Activated CD8-positive, alpha-beta memory T cell treated with anti-CD3 and anti-CD28 coated beads, Interleukin-2, amount 10 ng/mL, durations not matched to agents 7 days and 5 days (primary cell): Measurements from ENCODE around the gene CHD6. TPM values are rescaled to one million over a fixed set of nuclear protein-coding genes. Genes with fewer than 3 reads are reported as not detected.

ENCODE experiments used
- ATAC-seq: fragments of 150-1000 bp; cut with Tn5 transposase; one replicate; pipeline ENCODE4 v1.10.0; 2021; ENCODE audit warnings: moderate library complexity
- CTCF ChIA-PET: fragments of 350-600 bp; sonication (Branson Sonifier 250); formaldehyde crosslinking; loops from one replicate; lab custom pipeline; 2021; ENCODE audit warnings: antibody characterized with exemption; lab: Charles Lee
- DNase-seq: peaks from one replicate; pipeline ENCODE4 v3.0.0-alpha.2; 2020
- H3K27ac Mint-ChIP-seq: one replicate; pipeline ENCODE4 v1.8.0; 2021; ENCODE audit warnings: mild to moderate bottlenecking, mixed read lengths
- H3K27me3 Mint-ChIP-seq: one replicate; pipeline ENCODE4 v1.8.0; 2021; ENCODE audit warnings: mixed read lengths
- H3K36me3 Mint-ChIP-seq: one replicate; pipeline ENCODE4 v1.8.0; 2021; ENCODE audit warnings: mild to moderate bottlenecking, mixed read lengths
- H3K4me1 Mint-ChIP-seq: one replicate; pipeline ENCODE4 v1.8.0; 2021; ENCODE audit warnings: mixed read lengths
- H3K4me3 Mint-ChIP-seq: one replicate; pipeline ENCODE4 v1.8.0; 2021; ENCODE audit warnings: mild to moderate bottlenecking, moderate library complexity, mixed read lengths
- H3K9me3 Mint-ChIP-seq: one replicate; pipeline ENCODE4 v1.8.0; 2022; ENCODE audit warnings: low read depth, mixed read lengths
- total RNA-seq, 2 experiments: library from RNA; stranded (reverse); gene quantifications; one replicate each; pipeline ENCODE4 v1.2.3, GENCODE V29; 2021

The CHD6 gene
- total RNA-seq, 2 experiments from 2014 or later, result 32.2 to 33.5 TPM

DNA sequence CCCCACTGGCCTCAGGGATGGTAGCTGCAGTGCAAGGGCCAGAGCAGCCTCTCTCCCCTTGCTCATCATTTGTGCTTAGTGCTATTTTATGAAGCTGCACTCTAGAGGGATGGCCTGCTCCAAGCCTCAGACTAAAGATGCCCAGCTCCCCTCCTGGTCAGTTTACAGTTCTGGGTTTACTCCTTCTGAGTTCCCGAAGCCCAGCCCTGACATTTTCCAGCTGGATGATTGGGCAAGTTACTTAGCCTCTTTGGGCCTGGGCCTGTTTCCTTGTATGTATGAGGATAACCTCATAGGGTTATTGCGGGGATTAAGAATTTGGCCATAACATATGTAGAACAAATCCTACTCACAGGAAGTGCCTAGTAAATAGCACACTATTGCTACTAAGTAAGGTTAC is 219.8 kb downstream of the CHD6 start:
- CTCF ChIA-PET, result interaction anchor here (1.3 kb wide), 1 partner anchor 13 kb away, joined by 4 read pairs; no protein-coding TSS in a partner anchor
- Mint-ChIP-seq H3K27ac (no peak overlapping the region), H3K27me3 (no peaks in the 10 kb centered on the region), H3K36me3 (no peaks in the 10 kb centered on the region), H3K4me1 (peaks cover 2% of the 10 kb centered on the region), H3K4me3 (no peak overlapping the region), H3K9me3 (no peaks in the 10 kb centered on the region)
- ATAC-seq (no peak), DNase-seq (no peak)

DNA sequence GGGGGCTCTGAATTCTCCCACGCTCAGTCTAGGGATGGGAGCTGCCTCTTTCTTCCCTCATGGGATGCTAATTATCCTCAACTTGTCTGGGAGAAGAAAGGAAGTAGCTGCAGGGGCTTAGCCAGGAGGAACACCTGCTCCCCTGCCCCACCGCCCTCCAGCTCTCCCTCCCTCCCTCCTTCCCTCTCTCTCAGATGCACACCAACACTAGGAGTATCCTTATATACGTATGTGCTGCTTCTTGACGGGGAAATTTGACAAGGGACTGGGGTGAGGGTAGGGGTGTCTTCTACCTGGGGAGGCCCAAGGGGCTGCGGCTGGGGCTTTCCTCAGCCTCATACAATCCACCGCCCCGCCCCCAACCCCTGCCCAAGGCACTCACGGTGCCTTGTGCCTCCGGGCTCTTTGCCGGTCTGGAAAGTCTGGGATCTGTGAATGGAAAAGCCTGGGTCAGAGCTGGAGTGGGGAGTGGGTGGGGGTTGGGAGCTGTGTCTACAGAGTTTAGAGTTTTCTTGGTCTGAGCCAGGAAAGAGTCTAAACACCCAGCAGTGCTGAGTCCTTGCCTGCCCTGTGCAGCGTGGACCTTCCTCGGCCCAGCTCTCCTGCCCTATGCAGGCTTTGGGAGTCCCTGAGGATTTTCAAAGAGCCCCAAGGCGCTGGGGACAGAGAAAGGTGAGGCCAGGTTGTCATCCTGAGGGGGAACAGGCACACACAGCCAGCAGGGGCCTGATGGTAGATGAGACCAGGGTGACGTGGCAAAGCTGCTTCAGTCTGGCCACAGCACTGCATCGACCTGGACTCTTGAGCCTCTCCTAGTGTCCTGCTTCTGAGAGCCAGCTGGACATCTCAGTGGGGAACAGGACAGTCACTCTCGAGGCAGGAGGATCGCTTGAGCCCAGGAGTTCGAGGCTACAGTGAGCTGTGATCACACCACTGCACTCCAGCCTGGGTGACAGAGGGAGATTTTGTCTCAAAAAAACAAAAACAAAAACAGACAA is 222.2 kb downstream of the CHD6 start:
- Mint-ChIP-seq H3K9me3 (no peaks in the 10 kb centered on the region), H3K27ac (no peak overlapping the region), H3K4me3 (no peak overlapping the region), H3K27me3 (no peaks in the 10 kb centered on the region), H3K4me1 (peaks cover 2% of the 10 kb centered on the region), H3K36me3 (no peaks in the 10 kb centered on the region)
- CTCF ChIA-PET, result no interaction called here
- ATAC-seq (no peak), DNase-seq (no peak)

DNA sequence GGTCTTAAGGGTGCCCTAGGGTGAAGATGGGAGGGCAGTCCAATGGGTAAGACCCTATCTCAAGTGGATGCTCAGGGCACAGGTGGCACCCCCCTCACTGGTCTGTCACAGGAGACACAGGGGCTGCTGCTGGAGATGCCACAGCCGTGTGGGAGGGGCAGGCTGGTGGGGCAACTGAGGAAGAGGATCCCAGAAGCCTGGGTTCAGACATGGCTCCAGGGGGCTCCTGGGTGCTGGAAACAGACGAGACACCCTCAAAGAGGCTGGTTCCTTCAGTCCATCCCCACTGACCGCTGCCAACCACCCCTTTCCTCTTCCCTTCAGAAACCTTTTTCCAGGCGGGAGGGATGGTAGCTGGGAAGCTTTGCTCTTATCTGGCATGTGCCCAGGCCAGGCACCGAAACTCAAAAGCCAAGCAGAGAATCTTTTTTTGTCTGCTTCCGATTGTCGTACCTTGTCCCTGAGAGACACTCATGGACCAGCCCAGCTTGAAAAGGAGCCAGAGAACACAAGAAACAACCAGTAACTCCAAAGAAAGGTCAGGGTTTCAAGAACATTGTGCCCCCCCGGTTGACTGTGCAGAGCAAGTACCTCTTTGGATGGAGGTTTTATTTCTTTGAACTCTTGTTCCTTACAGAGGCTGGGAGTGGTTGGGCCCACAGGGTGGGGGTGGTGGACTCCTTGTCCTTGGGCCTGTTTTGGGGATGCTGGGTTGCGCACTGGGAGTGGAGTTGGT is 223.1 kb downstream of the CHD6 start:
- Mint-ChIP-seq H3K4me1 (peaks cover 2% of the 10 kb centered on the region), H3K36me3 (no peaks in the 10 kb centered on the region), H3K4me3 (no peak overlapping the region), H3K27ac (no peak overlapping the region), H3K27me3 (no peaks in the 10 kb centered on the region), H3K9me3 (no peaks in the 10 kb centered on the region)
- DNase-seq (no peak), ATAC-seq (no peak)
- CTCF ChIA-PET, result no interaction called here

DNA sequence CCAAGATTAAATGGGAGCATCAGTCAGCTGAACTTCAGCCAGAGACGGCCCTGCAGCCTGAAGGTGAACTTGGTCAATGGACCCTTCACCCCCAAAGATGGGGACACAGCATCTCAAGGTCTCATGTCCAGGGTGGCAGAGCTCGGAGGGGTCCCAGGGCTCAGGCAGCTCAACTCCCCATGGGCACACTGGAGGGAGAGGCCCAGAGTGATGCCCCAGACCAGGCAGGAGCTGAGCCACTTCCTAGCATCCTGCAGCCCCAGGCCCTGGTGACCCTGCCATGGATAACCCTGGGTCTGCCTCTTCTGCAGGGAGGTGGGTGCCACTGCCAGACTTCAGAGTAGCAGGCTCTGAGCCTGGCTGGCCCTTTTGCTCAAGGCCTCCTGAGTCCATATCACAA is 224.1 kb downstream of the CHD6 start:
- Mint-ChIP-seq H3K27me3 (no peaks in the 10 kb centered on the region), H3K4me1 (peaks cover 2% of the 10 kb centered on the region), H3K9me3 (no peaks in the 10 kb centered on the region), H3K36me3 (no peaks in the 10 kb centered on the region), H3K4me3 (no peak overlapping the region), H3K27ac (no peak overlapping the region)
- no peak for DNase-seq
- ATAC-seq, result no peak
- CTCF ChIA-PET, result no interaction called here

DNA sequence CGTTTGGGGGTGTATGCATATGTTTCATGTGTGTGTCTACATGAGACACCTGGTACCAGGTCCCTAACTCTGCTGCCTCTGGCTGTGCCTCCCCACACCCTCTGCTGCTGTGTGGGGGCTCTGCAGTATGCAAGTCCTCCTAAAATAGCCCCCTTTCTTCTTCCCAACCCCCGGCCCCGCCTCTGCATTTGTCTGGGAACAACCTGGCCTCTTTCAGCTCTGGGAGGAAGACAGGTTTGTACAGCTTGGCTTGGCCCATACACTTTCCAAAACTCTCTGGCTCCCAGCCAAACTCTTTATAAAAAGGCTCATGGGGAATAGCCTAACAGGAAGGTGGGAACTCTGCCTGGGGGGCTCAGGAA is 224.5 kb downstream of the CHD6 start:
- DNase-seq (no peak), ATAC-seq (no peak)
- CTCF ChIA-PET, result no interaction called here
- peaks cover 2% of the 10 kb centered on the region for H3K4me1 Mint-ChIP-seq
- no peak overlapping the region for H3K4me3 Mint-ChIP-seq
- H3K9me3 Mint-ChIP-seq, result no peaks in the 10 kb centered on the region
- no peaks in the 10 kb centered on the region for H3K36me3 Mint-ChIP-seq
- no peak overlapping the region for H3K27ac Mint-ChIP-seq
- H3K27me3 Mint-ChIP-seq, result no peaks in the 10 kb centered on the region

DNA sequence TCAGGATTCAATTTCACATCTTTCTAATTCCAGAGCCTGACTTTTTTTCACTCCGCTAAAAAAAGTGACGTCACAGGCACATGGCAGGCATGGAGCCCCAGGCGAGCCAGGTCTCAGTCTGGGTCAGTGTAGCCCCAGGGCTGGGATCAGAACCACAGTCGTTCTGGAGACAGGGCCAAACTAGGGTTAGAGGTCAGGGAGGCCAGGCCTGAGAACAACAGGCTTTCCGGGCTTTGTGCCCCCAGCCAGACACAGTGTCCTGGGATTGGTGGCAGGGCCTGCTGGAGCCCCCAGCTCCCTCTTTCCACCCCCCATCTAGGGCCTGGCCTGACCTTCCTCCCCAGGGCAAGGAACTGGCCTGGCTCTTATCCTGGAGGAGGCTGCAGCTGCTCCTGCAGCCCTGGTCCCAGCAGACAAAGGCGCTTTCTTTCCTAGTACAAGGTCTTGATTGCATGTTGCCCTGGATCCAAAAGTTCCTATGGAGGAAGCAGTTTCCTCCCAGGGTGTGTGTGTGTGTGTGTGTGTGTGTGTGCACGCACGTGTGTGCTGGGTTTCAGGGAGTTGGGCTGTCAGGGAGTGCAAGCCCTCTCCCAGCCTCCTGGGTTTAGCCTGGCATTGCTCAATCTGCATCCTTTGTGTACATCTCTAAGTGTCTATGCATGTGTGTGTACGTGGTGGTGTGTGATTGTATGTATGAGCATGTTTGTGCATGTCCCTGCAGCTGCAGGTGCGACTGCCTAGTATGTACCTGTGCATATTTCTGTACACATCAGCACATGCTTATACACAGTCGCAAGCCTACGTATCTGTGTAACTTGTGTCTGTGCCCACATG is 225.1 kb downstream of the CHD6 start:
- H3K27me3 Mint-ChIP-seq, result peaks cover 4% of the 10 kb centered on the region
- H3K27ac Mint-ChIP-seq, result no peak overlapping the region
- H3K4me1 Mint-ChIP-seq, result peaks cover 2% of the 10 kb centered on the region
- H3K4me3 Mint-ChIP-seq, result no peak overlapping the region
- ATAC-seq (no peak), DNase-seq (no peak)
- H3K9me3 Mint-ChIP-seq, result no peaks in the 10 kb centered on the region
- no peaks in the 10 kb centered on the region for H3K36me3 Mint-ChIP-seq
- CTCF ChIA-PET, result no interaction called here

DNA sequence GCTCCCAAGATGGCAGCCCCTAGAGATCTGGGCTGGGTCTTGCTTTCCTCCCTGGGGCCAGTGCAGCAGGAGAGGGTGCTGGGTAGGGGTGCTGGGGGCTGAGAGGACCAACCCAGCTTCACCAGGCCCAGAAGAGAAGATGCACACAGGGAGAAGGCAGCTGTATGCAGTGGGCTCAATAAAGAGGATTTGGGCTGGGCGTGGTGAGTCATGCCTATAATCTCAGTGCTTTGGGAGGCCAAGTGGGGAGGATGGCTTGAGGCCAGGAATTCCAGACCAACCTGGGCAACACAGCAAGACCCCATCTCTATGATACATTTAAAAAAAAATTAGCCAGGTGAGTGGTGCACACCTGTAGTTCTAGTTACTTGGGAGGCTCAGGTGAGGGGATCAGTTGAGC is 225.9 kb downstream of the CHD6 start:
- DNase-seq (no peak), ATAC-seq (no peak)
- Mint-ChIP-seq H3K9me3 (no peaks in the 10 kb centered on the region), H3K27ac (no peak overlapping the region), H3K36me3 (no peaks in the 10 kb centered on the region), H3K4me3 (no peak overlapping the region), H3K27me3 (peaks cover 4% of the 10 kb centered on the region), H3K4me1 (peaks cover 2% of the 10 kb centered on the region)
- CTCF ChIA-PET, result no interaction called here

DNA sequence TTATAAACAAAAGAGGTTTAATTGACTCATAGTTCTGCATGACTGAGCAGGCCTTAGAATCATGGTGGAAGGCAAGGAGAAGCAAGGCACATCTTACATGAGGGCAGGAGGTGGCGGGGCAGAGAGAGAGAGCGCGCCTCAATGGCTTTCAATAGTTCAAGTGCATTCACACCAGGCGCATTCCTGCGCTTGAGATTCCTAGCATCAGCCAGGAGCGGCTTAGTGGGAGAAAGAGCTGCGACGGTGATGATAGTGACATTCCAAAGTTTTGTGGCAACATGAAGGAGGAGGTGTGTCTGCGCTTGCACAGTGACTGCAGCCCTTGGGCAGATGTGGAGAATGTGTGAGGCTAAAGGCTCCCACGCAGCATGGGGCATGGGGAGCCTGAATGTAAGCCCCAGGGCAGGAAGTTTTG is 226.6 kb downstream of the CHD6 start:
- no peak overlapping the region for H3K27ac Mint-ChIP-seq
- no peak for ATAC-seq
- H3K9me3 Mint-ChIP-seq, result no peaks in the 10 kb centered on the region
- no peaks in the 10 kb centered on the region for H3K36me3 Mint-ChIP-seq
- no peak overlapping the region for H3K4me3 Mint-ChIP-seq
- DNase-seq, result no peak
- CTCF ChIA-PET, result no interaction called here
- peaks cover 2% of the 10 kb centered on the region for H3K4me1 Mint-ChIP-seq
- peaks cover 4% of the 10 kb centered on the region for H3K27me3 Mint-ChIP-seq

DNA sequence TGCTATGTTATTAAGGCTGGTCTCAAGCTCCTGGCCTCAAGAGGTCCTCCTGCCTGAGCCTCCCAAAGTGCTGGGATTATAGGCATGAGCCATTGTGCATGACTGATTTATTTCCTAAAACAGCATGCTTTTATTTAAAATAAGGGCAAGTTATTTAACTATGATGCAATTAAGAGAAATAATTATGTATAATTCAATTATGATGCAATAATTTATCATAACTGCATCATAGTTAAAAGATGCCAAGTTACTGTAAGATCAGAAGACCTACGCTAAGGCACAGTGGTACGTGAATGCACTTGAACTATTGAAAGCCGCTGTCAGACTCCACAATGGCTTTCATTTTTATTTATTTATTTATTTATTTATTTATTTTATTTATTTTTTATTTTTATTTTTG is 227.3 kb downstream of the CHD6 start:
- ATAC-seq (no peak), DNase-seq (no peak)
- H3K9me3 Mint-ChIP-seq, result no peaks in the 10 kb centered on the region
- H3K4me1 Mint-ChIP-seq, result no peaks in the 10 kb centered on the region
- CTCF ChIA-PET, result no interaction called here
- peaks cover 4% of the 10 kb centered on the region for H3K27me3 Mint-ChIP-seq
- no peak overlapping the region for H3K4me3 Mint-ChIP-seq
- H3K27ac Mint-ChIP-seq, result no peak overlapping the region
- H3K36me3 Mint-ChIP-seq, result no peaks in the 10 kb centered on the region

DNA sequence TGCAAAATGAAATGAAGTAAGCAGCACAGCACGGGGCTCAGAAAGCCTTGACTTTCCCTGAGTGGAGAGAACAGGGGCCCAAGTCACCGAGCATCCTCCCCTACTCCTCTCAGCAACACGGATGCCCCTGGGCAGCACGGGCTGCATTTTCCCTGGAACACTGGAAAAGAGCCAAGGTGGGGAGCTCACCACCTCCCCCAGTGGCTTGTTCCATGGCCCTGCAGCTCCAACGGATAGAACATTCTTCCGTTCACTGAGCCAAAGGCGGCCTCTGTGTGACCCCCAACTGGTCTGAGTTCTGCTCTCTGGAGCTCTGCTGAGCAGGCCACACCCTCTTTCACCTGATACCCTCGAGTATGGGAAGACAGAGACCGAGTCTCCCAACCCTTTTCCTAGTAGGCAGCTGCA is 230.7 kb downstream of the CHD6 start:
- Mint-ChIP-seq H3K4me1 (no peaks in the 10 kb centered on the region), H3K36me3 (no peaks in the 10 kb centered on the region), H3K4me3 (no peak overlapping the region), H3K27me3 (peaks cover 16% of the 10 kb centered on the region), H3K9me3 (no peaks in the 10 kb centered on the region), H3K27ac (no peak overlapping the region)
- CTCF ChIA-PET, result interaction anchor here (1.2 kb wide), 1 partner anchor 24 kb away, joined by 3 read pairs; no protein-coding TSS in a partner anchor
- ATAC-seq (no peak), DNase-seq (no peak)

DNA sequence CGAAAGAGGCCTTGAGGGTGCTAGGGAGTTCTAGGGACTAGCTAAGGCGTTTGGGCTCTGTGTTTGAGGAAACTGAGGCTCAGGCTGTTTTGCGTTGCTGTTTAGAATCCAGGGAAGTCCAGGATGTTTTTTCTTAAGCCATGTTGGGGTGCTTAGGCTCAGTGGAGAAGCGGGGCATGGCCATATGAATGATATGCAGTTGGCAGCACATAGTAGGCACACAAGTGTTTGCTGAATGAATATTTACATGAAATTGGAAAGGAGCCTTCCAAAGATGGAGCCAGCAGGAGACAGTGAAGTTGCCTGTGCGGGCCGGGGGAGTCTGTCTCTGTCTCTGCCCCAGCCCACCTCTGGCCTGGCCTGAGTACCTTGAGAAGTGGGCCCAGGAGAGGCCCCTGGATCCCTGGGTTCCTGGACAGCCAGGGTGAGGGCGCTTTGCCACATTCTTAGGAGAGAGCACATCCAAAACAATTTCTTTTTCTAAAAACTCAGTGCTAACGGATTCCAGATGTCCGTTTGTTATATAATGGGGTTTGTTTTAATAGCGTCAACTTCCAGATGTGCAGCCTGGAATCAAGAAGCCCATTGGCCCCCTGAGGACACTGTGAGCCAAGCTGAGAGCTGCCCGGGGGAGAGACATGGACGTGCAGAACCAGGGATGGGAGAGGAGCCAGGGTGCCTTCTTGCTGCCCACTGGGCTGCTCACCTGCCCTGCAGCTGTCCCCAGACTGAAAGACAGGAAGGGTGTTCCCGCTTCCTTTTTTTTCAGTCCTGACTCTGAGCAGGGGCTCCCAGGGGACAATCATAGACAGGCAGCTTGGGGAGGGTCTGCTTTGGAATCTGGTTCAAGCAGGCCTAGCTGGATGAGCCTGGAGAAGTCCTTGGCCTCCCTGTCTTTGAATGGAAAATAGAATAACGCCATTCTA is 231.4 kb downstream of the CHD6 start:
- Mint-ChIP-seq H3K4me1 (no peaks in the 10 kb centered on the region), H3K9me3 (no peaks in the 10 kb centered on the region), H3K27me3 (peaks cover 21% of the 10 kb centered on the region), H3K4me3 (no peak overlapping the region), H3K36me3 (no peaks in the 10 kb centered on the region), H3K27ac (no peak overlapping the region)
- DNase-seq (no peak), ATAC-seq (no peak)
- CTCF ChIA-PET, result interaction anchor here (1.2 kb wide), 1 partner anchor 24 kb away, joined by 3 read pairs; no protein-coding TSS in a partner anchor

DNA sequence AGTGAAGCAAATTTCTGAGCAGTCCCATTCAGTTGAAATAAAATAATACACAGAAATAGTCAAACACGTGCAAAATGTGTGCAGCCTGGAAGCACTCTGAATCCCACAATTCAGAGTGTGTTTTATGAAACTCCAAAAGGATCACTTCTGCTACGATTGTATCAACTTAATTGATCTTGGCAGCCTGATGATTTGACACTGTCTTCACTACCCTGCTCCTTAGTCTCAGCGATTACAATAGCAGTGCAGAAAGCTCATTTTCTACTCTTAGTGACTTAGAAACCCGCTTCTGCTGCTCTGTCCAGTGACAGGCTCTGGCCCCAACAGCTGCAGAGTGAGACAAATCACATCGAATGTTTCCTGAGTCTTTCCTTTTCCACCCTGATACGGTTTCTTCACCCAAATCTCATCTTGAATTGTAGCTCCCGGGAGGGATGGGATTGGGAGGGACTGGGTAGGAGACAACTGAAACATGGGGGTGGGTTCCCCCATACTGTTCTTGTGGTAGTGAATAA is 235.3 kb downstream of the CHD6 start:
- Mint-ChIP-seq H3K36me3 (no peaks in the 10 kb centered on the region), H3K9me3 (no peaks in the 10 kb centered on the region), H3K4me1 (peaks cover 1% of the 10 kb centered on the region), H3K4me3 (no peak overlapping the region), H3K27ac (no peak overlapping the region), H3K27me3 (peaks cover 46% of the 10 kb centered on the region)
- ATAC-seq, result no peak
- CTCF ChIA-PET, result no interaction called here
- DNase-seq, result no peak
